ENCODE measurements around the gene CMTM8. TPM values are rescaled to one million over a fixed set of nuclear protein-coding genes. Genes with fewer than 3 reads are reported as not detected.

Gene CMTM8
- total and polyA plus RNA-seq, 10 of the 15 experiments (the other 5 are each of a cell fraction or from before 2014, with no cell fraction given), result 0.11 to 0.23 TPM; not detected in 8

DNA sequence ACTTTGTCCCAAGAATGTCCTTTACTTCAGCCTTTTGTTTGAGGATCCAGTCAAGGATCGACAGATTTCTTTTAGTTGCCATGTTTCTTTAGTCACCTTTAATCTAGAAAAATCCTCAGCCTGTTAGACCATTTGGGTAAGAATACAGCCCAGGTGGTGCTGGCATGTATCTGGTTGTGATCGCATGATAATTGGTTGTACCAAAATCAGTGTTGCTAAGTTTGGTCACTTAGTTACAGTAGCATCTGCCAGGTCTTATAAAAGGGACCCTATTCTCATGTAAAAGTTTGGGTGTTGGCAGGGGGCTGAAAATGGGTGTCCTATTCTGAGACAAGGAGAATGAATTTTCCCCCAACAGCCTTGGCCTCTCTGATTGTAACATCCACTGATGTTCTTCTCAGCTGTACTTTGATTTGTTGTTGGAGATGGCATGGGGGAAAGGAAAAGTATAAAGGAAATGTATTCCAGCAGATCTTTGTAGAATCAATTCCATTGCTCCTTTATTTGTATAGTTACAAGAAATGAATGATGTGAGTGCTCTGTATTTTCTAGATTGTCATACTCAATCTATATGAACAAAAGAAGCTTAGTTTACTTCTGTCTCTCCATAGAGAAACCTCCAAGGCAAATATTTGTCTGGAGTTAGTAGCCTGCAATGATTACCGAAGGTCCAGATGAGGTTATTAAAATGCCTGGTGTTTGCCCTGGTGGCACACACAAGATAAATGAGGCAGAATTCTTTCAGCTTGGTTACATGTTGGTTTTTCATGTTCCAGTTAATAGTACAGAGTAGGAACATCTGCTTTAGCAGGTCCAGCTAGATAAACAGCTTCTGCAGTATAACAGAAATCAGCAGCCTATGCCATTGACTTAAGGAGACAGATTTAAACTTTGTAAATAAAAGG is 65.7 kb downstream of the CMTM8 start:
- CTCF ChIA-PET, result interaction anchor here (1.0 to 3.4 kb wide), 4 partner anchors 9 to 164 kb away, joined by 3 to 15 read pairs (median 4); no protein-coding TSS in a partner anchor
- intact Hi-C loops (cut with micrococcal nuclease; ENCODE audit: unreplicated experiment), result no loop called here
- TF ChIP-seq SUZ12 (IDR thresholded peaks at IDR 0.05; ENCODE audit: unreplicated experiment) (no peak), CBX3 (IDR thresholded peaks at IDR 0.05; ENCODE audit: borderline replicate concordance, low read depth) (no peak), KDM1A (IDR thresholded peaks at IDR 0.05; ENCODE audit: borderline replicate concordance) (no peak), RFX5 (IDR thresholded peaks at IDR 0.05; ENCODE audit: low read depth, low read length) (no peak), BRCA1 (IDR thresholded peaks at IDR 0.05; ENCODE audit: low read depth, low read length) (no peak), TCF7 (IDR thresholded peaks at IDR 0.05; ENCODE audit: borderline replicate concordance) (no peak), ZSCAN29 (IDR thresholded peaks at IDR 0.05) (no peak), IKZF2 (IDR thresholded peaks at IDR 0.05) (no peak), NRF1 (conservative IDR thresholded peaks at IDR 0.05; ENCODE audit: low read depth, low read length) (no peak), BACH1 (IDR thresholded peaks at IDR 0.05; ENCODE audit: borderline replicate concordance) (no peak), MEF2A (IDR thresholded peaks at IDR 0.05; ENCODE audit: insufficient read depth, low read depth, low read length) (no peak), SIX5 (IDR thresholded peaks at IDR 0.05; ENCODE audit: low read depth, low read length, severe bottlenecking) (no peak), BCL11A (IDR thresholded peaks at IDR 0.05; ENCODE audit: low read depth, low read length) (no peak), SIN3A (IDR thresholded peaks at IDR 0.05; ENCODE audit: low read depth, low read length) (no peak)
- TF ChIP-seq, protein P1, sequence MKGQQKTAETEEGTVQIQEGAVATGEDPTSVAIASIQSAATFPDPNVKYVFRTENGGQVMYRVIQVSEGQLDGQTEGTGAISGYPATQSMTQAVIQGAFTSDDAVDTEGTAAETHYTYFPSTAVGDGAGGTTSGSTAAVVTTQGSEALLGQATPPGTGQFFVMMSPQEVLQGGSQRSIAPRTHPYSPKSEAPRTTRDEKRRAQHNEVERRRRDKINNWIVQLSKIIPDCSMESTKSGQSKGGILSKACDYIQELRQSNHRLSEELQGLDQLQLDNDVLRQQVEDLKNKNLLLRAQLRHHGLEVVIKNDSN (IDR thresholded peaks at IDR 0.05; ENCODE audit: borderline replicate concordance, extremely low read length, insufficient read depth, low read depth, low read length), result no peak
- TF ChIP-seq, protein P2, sequence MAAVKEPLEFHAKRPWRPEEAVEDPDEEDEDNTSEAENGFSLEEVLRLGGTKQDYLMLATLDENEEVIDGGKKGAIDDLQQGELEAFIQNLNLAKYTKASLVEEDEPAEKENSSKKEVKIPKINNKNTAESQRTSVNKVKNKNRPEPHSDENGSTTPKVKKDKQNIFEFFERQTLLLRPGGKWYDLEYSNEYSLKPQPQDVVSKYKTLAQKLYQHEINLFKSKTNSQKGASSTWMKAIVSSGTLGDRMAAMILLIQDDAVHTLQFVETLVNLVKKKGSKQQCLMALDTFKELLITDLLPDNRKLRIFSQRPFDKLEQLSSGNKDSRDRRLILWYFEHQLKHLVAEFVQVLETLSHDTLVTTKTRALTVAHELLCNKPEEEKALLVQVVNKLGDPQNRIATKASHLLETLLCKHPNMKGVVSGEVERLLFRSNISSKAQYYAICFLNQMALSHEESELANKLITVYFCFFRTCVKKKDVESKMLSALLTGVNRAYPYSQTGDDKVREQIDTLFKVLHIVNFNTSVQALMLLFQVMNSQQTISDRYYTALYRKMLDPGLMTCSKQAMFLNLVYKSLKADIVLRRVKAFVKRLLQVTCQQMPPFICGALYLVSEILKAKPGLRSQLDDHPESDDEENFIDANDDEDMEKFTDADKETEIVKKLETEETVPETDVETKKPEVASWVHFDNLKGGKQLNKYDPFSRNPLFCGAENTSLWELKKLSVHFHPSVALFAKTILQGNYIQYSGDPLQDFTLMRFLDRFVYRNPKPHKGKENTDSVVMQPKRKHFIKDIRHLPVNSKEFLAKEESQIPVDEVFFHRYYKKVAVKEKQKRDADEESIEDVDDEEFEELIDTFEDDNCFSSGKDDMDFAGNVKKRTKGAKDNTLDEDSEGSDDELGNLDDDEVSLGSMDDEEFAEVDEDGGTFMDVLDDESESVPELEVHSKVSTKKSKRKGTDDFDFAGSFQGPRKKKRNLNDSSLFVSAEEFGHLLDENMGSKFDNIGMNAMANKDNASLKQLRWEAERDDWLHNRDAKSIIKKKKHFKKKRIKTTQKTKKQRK (IDR thresholded peaks at IDR 0.05; ENCODE audit: low read depth, low read length), result no peak
- TF ChIP-seq, protein P3, sequence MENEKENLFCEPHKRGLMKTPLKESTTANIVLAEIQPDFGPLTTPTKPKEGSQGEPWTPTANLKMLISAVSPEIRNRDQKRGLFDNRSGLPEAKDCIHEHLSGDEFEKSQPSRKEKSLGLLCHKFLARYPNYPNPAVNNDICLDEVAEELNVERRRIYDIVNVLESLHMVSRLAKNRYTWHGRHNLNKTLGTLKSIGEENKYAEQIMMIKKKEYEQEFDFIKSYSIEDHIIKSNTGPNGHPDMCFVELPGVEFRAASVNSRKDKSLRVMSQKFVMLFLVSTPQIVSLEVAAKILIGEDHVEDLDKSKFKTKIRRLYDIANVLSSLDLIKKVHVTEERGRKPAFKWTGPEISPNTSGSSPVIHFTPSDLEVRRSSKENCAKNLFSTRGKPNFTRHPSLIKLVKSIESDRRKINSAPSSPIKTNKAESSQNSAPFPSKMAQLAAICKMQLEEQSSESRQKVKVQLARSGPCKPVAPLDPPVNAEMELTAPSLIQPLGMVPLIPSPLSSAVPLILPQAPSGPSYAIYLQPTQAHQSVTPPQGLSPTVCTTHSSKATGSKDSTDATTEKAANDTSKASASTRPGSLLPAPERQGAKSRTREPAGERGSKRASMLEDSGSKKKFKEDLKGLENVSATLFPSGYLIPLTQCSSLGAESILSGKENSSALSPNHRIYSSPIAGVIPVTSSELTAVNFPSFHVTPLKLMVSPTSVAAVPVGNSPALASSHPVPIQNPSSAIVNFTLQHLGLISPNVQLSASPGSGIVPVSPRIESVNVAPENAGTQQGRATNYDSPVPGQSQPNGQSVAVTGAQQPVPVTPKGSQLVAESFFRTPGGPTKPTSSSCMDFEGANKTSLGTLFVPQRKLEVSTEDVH (IDR thresholded peaks at IDR 0.05; ENCODE audit: low read depth, partially characterized antibody), result no peak

More for the DNA sequence above, 65.7 kb downstream of the CMTM8 start:
- in situ Hi-C loops (cut with MboI), result no loop called here
- Histone ChIP-seq H3K79me2 (ENCODE audit: control insufficient read depth, insufficient read depth, low read length) (no peaks in the 10 kb centered on the region), H3K4me3 (no peak overlapping the region), H3K27ac (ENCODE audit: control insufficient read depth, insufficient read depth) (no peak overlapping the region), H3K9ac (ENCODE audit: control insufficient read depth, insufficient read depth, low read length) (no peak overlapping the region), H3K27me3 (replicated peaks in 1 of 2; ENCODE audit: control insufficient read depth in 2 of 2, insufficient read depth in 2 of 2, low read length in 1 of 2) (no peaks in the 10 kb centered on the region; a peak in 1 of 4 replicates), H3K4me2 (ENCODE audit: control insufficient read depth, insufficient read depth) (no peak overlapping the region), H4K20me1 (ENCODE audit: control insufficient read depth, insufficient read depth) (no peaks in the 10 kb centered on the region), H2AFZ (ENCODE audit: control insufficient read depth, low read depth, low read length) (no peak overlapping the region), H3K36me3 (ENCODE audit: control insufficient read depth in 2 of 2, insufficient read depth in 2 of 2, low read length in 1 of 2) (no peaks in the 10 kb centered on the region), H3K9me3 (replicated peaks; ENCODE audit: control insufficient read depth, insufficient read depth, low read length) (no peaks in the 10 kb centered on the region), H3K4me1 (ENCODE audit: control insufficient read depth, insufficient read depth, low read length) (no peaks in the 10 kb centered on the region)
- RAD21 ChIA-PET (ENCODE audit: unreplicated experiment), result interaction anchor here (0.6 to 1.0 kb wide), 2 partner anchors 57 to 164 kb away, joined by 3 read pairs; no protein-coding TSS in a partner anchor
- 41% methylated on average over 3 of the region's 3 CpGs for WGBS (ENCODE audit: insufficient coverage, insufficient replicate concordance, low lambda C conversion rate, missing lambda C conversion rate)
- BruUV-seq (replicated peaks), result no TSS peak
- POLR2A ChIA-PET, result interaction anchor here (0.6 kb wide), 1 partner anchor 169 kb away, joined by 3 read pairs; no protein-coding TSS in a partner anchor
- SMC1A ChIA-PET (ENCODE audit: uncharacterized antibody, unreplicated experiment), result interaction anchor here (1.2 kb wide), 2 partner anchors 14 to 164 kb away, joined by 3 read pairs; no protein-coding TSS in a partner anchor
- FAIRE-seq, result no peak
- no peak for DNase-seq (ENCODE audit: low read depth, low spot score)
- no peak for ATAC-seq
